Measurements from ENCODE around the gene ARID5B.

- TF ChIP-seq CTCF (IDR thresholded peaks at IDR 0.05) (no peak), TCF12 (IDR thresholded peaks at IDR 0.05) (no peak)
Observed at GRCh38 chr10:62133618-62134017, 232.1 kb downstream of the ARID5B start.
